ENCODE results near the gene RPS27A. TPM values are rescaled to one million over a fixed set of nuclear protein-coding genes. Genes with fewer than 3 reads are reported as not detected.

Gene RPS27A
- total and polyA plus RNA-seq, 9 of the 15 experiments (the other 6 are each of a cell fraction or from before 2014, with no cell fraction given): 1,383 to 3,282 (median 2,242) TPM

GRCh38 chr2:55268907-55269644 lies 36.6 kb downstream of the RPS27A start, which contains the start of gene MTIF2 (continued):
- peak; percentile 86 for TF ChIP-seq ZNF511 (CRISPR knock-in tag; IDR thresholded peaks at IDR 0.05)
- peak; percentile 43; the same call in 1 of the 2 replicates for TF ChIP-seq RNF2 (IDR thresholded peaks at IDR 0.05)
- no peak for TF ChIP-seq ZNF146 (CRISPR knock-in tag; IDR thresholded peaks at IDR 0.05; ENCODE audit: unreplicated experiment)
- TF ChIP-seq ZNF785 (CRISPR knock-in tag; IDR thresholded peaks at IDR 0.05): no peak
- TF ChIP-seq HDAC2 (IDR thresholded peaks at IDR 0.05): peak; percentile 74; the same call in 1 of the 2 replicates
- TF ChIP-seq ZEB2 (IDR thresholded peaks at IDR 0.05): peak; percentile 95
- TF ChIP-seq PCBP2 (IDR thresholded peaks at IDR 0.05; ENCODE audit: low read depth, low read length, poor library complexity, severe bottlenecking): no peak
- TF ChIP-seq TEAD1 (CRISPR knock-in tag; IDR thresholded peaks at IDR 0.05): peak; percentile 68 to 95; a peak in 3 of 4 replicates
- 0 out of 4 replicates have a peak, but pooled peaks of 1 of the 2 experiments have one; percentile 10 for TF ChIP-seq NONO (IDR thresholded peaks at IDR 0.05; ENCODE audit: low read depth in 2 of 2, low read length in 1 of 2)
- TF ChIP-seq EP400 (IDR thresholded peaks at IDR 0.05): peak; percentile 97
- no peak for TF ChIP-seq ZNF253 (CRISPR knock-in tag; conservative IDR thresholded peaks at IDR 0.05)
- peak; percentile 79; the same call in 1 of the 2 replicates for TF ChIP-seq CHCHD3 (CRISPR knock-in tag; IDR thresholded peaks at IDR 0.05)
- TF ChIP-seq ZNF57 (CRISPR knock-in tag; IDR thresholded peaks at IDR 0.05): no peak
- peak; percentile 98 for TF ChIP-seq E2F8 (IDR thresholded peaks at IDR 0.05; ENCODE audit: low read depth, partially characterized antibody)
- TF ChIP-seq ZNF449 (CRISPR knock-in tag; IDR thresholded peaks at IDR 0.05): 0 out of 2 replicates have a peak, but pooled peaks have one; percentile 18
- peak; percentile 58 for TF ChIP-seq CCNT2 (IDR thresholded peaks at IDR 0.05; ENCODE audit: borderline replicate concordance, extremely low read depth, insufficient read length, low read depth, low read length)
- no peak for TF ChIP-seq EZH2 (IDR thresholded peaks at IDR 0.05; ENCODE audit: borderline replicate concordance, low read depth, low read length)
- 0 out of 2 replicates have a peak, but pooled peaks have one; percentile 6 for TF ChIP-seq EGR1 (conservative IDR thresholded peaks at IDR 0.05)
- peak; percentile 89; the same call in 1 of the 2 replicates for TF ChIP-seq THRAP3 (IDR thresholded peaks at IDR 0.05; ENCODE audit: borderline replicate concordance)
- peak; percentile 80 for TF ChIP-seq HNRNPLL (IDR thresholded peaks at IDR 0.05; ENCODE audit: low read depth, low read length, poor library complexity, severe bottlenecking)
- no peak for TF ChIP-seq ZNF280B (CRISPR knock-in tag; IDR thresholded peaks at IDR 0.05)
- peak; percentile 98 for TF ChIP-seq NCOA1 (IDR thresholded peaks at IDR 0.05; ENCODE audit: low read depth)
